Measurements from ENCODE around the gene CTIF.

CTIF gene

GRCh38 chr18:48574667-48575300 lies 36.0 kb downstream of the CTIF start:
- TF ChIP-seq EZH2phosphoT487 (conservative IDR thresholded peaks at IDR 0.05; ENCODE audit: low read length), result no peak
- TF ChIP-seq, protein P1, sequence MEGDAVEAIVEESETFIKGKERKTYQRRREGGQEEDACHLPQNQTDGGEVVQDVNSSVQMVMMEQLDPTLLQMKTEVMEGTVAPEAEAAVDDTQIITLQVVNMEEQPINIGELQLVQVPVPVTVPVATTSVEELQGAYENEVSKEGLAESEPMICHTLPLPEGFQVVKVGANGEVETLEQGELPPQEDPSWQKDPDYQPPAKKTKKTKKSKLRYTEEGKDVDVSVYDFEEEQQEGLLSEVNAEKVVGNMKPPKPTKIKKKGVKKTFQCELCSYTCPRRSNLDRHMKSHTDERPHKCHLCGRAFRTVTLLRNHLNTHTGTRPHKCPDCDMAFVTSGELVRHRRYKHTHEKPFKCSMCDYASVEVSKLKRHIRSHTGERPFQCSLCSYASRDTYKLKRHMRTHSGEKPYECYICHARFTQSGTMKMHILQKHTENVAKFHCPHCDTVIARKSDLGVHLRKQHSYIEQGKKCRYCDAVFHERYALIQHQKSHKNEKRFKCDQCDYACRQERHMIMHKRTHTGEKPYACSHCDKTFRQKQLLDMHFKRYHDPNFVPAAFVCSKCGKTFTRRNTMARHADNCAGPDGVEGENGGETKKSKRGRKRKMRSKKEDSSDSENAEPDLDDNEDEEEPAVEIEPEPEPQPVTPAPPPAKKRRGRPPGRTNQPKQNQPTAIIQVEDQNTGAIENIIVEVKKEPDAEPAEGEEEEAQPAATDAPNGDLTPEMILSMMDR (IDR thresholded peaks at IDR 0.05; ENCODE audit: insufficient read depth, low read length, poor library complexity, severe bottlenecking), result no peak
- Histone ChIP-seq H3K4me3 (ENCODE audit: insufficient read depth, low read length, poor library complexity, severe bottlenecking) (no peak overlapping the region), H3K4me2 (ENCODE audit: low read depth, low read length, poor library complexity, severe bottlenecking) (no peak overlapping the region), H3K9me3 (ENCODE audit: insufficient read depth, low read length) (no peaks in the 10 kb centered on the region), H2AFZ (ENCODE audit: low read depth, low read length, severe bottlenecking) (no peak overlapping the region), H3K36me3 (ENCODE audit: low read length) (no peaks in the 10 kb centered on the region), H3F3A (ENCODE audit: insufficient read depth) (no peaks in the 10 kb centered on the region), H3K9me2 (replicated peaks; ENCODE audit: insufficient read depth, low read length) (no peaks in the 10 kb centered on the region), H3K27ac (ENCODE audit: low read depth, low read length) (no peak overlapping the region), H3K79me2 (ENCODE audit: insufficient read depth, low read length) (no peaks in the 10 kb centered on the region), H3K27me3 (ENCODE audit: low read length) (no peaks in the 10 kb centered on the region), H3K9ac (ENCODE audit: low read length) (no peak overlapping the region), H4K20me1 (ENCODE audit: low read depth, low read length) (no peaks in the 10 kb centered on the region)

DNA sequence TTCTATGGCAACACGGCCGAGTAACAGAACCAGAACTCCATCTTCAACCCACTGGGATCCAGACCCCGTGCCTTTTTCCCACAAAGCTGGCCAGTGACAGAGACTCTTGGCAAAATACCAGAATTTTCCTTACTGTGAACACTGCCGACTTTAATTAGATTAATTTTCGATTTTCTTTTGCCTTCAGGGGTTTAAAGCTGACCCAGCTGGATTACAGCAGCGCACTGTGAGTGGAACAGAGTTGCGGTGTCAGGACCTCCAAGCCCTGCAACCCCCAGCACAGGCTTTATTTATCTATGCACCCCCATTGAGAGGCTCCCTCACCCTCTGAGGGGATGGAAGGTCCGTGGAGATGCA lies 36.4 kb downstream of the CTIF start:
- no peak for TF ChIP-seq EZH2phosphoT487 (conservative IDR thresholded peaks at IDR 0.05; ENCODE audit: low read length)
- TF ChIP-seq, protein P1 (IDR thresholded peaks at IDR 0.05; ENCODE audit: insufficient read depth, low read length, poor library complexity, severe bottlenecking), result no peak
- no peak overlapping the region for H3K4me3 ChIP-seq (ENCODE audit: insufficient read depth, low read length, poor library complexity, severe bottlenecking)
- H3K27me3 ChIP-seq (ENCODE audit: low read length), result no peaks in the 10 kb centered on the region
- H4K20me1 ChIP-seq (ENCODE audit: low read depth, low read length), result no peaks in the 10 kb centered on the region
- H3K9me2 ChIP-seq (replicated peaks; ENCODE audit: insufficient read depth, low read length), result no peaks in the 10 kb centered on the region
- no peak overlapping the region for H3K27ac ChIP-seq (ENCODE audit: low read depth, low read length)
- no peak overlapping the region for H2AFZ ChIP-seq (ENCODE audit: low read depth, low read length, severe bottlenecking)
- no peaks in the 10 kb centered on the region for H3K9me3 ChIP-seq (ENCODE audit: insufficient read depth, low read length)
- H3K79me2 ChIP-seq (ENCODE audit: insufficient read depth, low read length), result no peaks in the 10 kb centered on the region
- H3K36me3 ChIP-seq (ENCODE audit: low read length), result no peaks in the 10 kb centered on the region
- H3K4me2 ChIP-seq (ENCODE audit: low read depth, low read length, poor library complexity, severe bottlenecking), result no peak overlapping the region
- H3F3A ChIP-seq (ENCODE audit: insufficient read depth), result no peaks in the 10 kb centered on the region
- no peak overlapping the region for H3K9ac ChIP-seq (ENCODE audit: low read length)

DNA sequence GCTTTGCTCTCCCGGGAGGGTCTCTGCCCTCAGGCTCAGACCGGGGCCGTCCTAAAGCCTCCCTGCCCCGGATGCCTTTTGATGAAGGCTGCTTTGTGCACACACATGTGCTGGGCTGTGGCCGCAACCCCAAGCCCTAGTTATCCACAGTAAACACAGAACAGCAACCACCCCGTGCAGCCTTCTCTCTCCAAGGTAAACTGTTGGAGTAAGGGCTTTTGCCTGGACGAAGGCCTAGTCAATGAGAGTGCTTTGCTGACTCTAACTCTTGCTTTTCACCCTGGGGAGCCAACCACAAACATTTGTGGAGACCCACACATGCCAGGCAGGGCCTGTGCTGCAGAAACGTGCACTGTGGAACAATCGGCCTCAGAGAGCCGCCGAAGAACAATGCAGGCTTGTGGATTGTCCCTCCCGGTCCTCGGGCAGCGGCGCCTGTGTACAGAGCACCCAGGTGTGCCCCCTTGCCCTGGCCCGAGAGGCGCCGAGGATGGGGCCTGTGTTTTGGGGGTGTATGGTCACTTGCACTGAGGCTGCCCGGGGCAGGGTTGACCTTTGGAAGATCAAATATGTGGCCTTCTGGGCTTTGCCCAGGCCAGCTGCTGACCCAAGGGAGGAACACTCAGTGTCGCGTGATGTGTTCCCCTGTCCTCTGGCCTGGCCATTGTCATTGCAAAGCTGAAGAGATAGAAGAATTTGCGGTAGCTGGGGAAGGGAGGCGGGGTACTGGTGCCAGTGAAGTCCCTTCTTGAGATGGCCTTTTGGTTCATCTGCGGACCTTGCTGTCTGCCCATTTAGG lies 37.0 kb downstream of the CTIF start:
- H3K27me3 ChIP-seq (ENCODE audit: low read length), result no peaks in the 10 kb centered on the region
- H4K20me1 ChIP-seq (ENCODE audit: low read depth, low read length), result no peaks in the 10 kb centered on the region
- no peak overlapping the region for H2AFZ ChIP-seq (ENCODE audit: low read depth, low read length, severe bottlenecking)
- no peak overlapping the region for H3K9ac ChIP-seq (ENCODE audit: low read length)
- H3K9me3 ChIP-seq (ENCODE audit: insufficient read depth, low read length), result no peaks in the 10 kb centered on the region
- H3K4me3 ChIP-seq (ENCODE audit: insufficient read depth, low read length, poor library complexity, severe bottlenecking), result no peak overlapping the region
- TF ChIP-seq EZH2phosphoT487 (conservative IDR thresholded peaks at IDR 0.05; ENCODE audit: low read length), result no peak
- TF ChIP-seq, protein P1 (IDR thresholded peaks at IDR 0.05; ENCODE audit: insufficient read depth, low read length, poor library complexity, severe bottlenecking), result no peak
- no peaks in the 10 kb centered on the region for H3K9me2 ChIP-seq (replicated peaks; ENCODE audit: insufficient read depth, low read length)
- no peak overlapping the region for H3K27ac ChIP-seq (ENCODE audit: low read depth, low read length)
- no peaks in the 10 kb centered on the region for H3F3A ChIP-seq (ENCODE audit: insufficient read depth)
- H3K4me2 ChIP-seq (ENCODE audit: low read depth, low read length, poor library complexity, severe bottlenecking), result no peak overlapping the region
- no peaks in the 10 kb centered on the region for H3K79me2 ChIP-seq (ENCODE audit: insufficient read depth, low read length)
- H3K36me3 ChIP-seq (ENCODE audit: low read length), result no peaks in the 10 kb centered on the region
